GM18870 (cell line): ENCODE measurements around the gene CAMKV.
"Not testable (repeated sequence)": the region's sequence is repeated elsewhere in the genome, so short reads cannot be mapped to it uniquely, and the experiment has no call there.

Experiments
- ATAC-seq: cut with Tn5 transposase; IDR thresholded peaks from one replicate; pipeline ENCODE4 v1.9.1; 2021; ENCODE audit warnings: moderate library complexity; ENCODE audit not compliant: unreplicated experiment

Gene CAMKV

GRCh38 chr3:49869525-49870126 is at the start of gene CAMKV:
Gene CAMKV (minus strand): TSS chr3:49869906. CDS start chr3:49862388, 7,518 bp downstream.
- ATAC-seq, result no peak

DNA sequence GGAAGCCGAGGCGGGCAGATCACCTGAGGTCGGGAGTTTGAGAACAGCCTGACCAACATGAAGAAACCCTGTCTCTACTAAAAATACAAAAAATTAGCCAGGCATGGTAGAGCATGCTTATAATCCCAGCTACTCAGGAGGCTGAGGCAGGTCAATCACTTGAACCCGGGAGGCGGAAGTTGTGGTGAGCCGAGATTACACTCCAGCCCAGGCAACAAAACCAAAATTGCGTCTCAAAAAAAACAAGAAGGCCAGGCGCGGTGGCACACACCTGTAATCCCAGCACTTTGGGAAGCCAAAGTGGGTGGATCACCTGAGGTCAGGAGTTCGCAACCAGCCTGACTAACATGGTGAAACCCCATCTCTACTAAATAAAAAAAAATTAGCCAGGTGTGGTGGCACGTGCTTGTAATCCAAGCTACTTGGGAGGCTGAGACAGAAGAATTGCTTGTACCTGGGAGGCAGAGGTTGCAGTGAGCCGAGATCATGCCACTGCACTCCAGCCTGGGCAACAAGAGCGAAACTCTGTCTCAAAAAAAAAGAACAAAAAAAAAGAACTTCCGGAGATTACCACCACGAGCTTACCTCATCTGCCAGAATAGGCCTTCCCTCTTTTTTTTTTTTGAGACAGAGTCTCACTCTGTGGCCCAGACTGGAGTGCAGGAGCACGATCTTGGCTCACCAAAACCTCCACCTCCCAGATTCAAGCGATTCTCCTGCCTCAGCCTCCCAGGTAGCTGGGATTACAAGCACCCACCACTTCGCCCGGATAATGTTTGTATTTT is 48.3 kb upstream of the CAMKV start:
- not testable (repeated sequence) for ATAC-seq

DNA sequence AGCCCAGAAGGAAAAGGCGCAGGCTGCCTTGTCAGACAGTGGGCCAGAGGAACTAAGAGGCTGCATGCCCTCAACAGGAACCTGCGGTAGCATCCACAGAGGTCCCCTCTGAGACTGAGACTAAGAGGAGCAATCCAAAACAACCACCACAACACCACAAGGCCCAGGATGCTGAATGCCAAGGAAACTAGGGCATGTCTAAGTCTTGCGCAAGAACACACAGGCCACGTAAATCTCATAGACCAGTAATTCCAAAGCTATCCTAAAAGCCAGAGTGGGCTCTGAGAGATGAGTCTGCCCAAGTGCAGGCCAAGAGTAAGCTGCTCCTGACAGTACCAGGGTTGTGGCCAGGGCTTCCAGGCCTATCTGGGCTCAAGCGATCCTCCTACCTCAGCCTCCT is 47.0 kb upstream of the CAMKV start:
- ATAC-seq, result no peak

- no peak for ATAC-seq
Observed at GRCh38 chr3:49914906-49915305, 45.2 kb upstream of the CAMKV start.

GRCh38 chr3:49912881-49913281 is 43.2 kb upstream of the CAMKV start:
- ATAC-seq, result no peak

DNA sequence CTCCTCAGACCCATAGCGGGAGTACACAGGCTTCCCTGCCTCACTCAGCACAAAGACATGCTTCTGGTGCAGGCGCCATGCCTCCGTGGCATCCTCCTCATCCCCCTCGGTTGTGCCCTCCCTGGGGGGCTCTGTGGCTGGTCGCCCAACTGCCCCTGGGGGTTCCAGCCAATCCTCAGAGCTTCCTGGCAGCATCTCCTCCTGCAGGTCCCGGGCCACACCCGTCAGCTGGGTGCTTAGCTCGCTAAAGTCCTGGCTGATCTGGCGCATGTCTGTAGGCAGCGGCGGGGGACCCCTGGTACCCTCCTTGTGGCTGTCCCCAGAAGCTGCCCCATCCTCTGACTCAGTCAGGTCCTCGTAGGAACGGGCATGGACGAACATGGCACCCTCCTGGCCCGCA is 41.9 kb upstream of the CAMKV start:
- ATAC-seq, result no peak

- ATAC-seq, result no peak
Observed at GRCh38 chr3:49911124-49911420, 41.4 kb upstream of the CAMKV start.

GRCh38 chr3:49910409-49911123 is 40.9 kb upstream of the CAMKV start:
- no peak for ATAC-seq

DNA sequence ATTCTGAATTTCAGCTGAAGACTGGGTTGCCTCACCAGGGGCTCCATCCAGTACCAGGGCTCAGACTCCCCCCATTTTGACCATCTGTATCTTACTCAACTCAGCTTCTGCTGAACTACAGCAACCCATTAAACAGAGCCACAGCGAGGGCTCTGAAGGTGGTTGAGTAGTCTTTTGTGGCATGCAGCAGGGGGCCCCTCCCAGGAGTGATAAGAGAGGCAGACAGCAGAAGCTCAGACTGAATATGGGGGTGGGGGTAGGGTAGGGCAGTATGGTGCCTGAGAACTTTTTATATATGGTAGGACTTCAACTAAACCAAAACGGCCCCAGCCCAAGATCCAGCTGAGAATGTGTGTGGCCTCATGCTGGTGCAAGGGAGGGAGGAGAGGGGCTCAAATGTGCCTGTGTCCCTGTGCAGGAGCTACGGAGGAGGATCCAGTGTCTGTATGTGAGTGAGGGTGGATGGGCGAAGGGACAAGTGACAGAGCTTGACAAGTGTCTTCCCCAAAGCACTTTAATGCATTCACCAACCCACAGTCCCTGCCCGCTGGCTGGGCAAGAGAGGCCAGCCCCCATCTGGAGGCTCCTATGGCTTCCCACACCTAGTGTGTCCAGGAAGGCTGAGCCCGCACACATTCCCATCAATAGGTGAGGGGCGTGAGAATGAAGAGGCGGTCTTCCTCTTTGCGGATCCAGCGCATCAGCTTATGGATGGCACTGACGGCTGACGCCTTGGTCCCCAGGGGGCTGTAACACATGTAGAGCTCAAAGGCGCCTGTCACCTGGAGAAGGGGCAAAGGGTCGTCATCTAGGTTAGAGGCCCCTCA is 38.9 kb upstream of the CAMKV start:
- ATAC-seq, result no peak

DNA sequence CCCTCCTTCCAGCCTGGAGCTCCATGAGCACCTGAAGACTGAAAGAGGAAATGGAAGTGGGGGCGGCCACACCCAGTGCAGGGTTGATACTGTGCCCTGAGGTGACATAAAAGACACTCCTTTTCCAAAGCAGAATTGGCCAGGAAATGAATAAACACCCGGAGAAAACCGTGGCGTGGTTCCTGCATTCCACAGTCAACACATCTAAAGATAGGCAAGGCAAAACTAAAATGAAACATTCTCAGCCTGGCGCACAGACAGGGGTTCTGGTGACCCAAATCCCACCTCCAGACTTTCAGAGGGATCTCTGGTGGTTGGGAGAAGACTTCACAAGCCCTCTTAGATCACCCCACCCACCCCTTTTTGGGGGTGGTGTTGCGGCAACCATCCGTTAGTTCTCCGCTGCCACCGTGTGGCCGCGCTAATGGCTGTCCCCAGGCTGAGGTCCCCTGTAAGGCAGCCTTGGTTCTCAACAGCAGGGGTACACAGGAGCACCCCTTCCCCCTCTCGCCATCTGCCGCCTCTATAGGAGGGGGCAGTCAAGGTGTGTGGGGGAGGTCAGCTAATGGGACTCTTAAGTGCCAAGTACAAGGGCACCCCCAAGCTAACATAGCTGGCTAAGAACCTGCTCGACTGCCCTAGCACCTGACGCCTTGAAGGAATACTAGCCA is 36.5 kb upstream of the CAMKV start:
- ATAC-seq, result no peak

DNA sequence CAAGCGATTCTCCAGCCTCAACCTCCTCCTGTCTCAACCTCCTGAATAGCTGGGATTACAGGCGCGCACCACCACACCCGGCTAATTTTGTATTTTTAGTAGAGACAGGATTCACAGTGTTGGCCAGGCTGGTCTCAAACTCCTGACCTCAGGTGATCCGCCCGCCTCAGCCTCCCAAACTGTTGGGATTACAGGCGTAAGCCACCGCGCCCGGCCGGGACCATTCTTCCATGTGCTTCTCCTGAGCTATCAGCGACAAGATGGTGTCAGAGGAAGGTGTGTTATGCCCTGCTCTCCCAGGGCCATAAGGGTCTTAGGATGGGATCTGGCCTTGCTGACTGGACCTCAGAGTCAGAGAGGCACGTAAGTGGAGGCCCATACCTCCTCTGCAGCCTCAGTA is 34.7 kb upstream of the CAMKV start:
- not testable (repeated sequence) for ATAC-seq

DNA sequence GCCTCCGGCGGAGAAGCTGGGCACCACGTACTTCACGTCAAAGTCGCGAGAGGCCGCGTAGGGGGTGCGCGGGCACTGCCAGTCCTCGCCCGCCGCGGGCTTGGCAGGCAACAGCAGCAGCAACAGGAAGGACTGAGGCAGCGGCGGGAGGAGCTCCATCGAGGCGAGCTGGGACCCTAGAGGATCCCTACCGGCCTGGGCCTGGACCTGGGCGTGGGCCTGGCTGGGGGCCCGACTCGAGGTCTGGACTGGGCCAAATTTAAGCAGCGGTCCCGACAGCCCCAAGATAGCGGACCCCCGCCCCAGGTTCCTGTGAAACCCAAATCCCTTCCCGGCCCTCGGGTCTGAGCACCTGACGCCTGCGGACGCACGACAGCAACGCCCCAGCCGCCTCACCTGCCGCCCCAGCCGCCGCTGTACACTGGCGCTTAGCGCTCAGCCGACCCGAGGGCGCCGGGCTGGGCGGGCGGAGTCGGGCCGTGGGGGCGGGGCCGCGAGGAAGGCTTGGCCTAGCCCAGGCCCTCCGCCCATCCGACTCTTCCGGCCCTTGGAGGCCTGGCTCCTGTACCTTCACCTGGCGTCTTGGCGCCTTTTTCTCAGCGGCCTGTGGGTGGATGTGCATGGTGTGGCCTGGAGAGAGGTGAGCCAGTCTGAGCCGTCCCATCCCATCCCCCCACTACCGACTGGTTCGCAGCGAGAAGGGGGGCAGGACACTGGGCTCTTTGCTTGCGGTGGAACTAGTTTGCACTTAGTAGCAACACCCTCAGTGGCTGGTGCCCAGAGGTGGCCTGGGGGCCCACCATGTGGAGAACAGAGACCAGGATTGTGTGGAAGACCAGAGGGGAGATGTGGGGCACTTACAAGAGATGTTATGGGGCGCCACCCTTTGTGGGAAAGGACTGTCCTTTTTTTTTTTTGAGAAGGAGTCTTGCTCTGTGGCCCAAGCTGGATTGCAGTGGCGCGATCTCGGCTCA is 34.0 kb upstream of the CAMKV start, which contains the start of gene MST1R:
TSS of gene MST1R (minus strand) at position 423 of the 974 bp plus-strand sequence. CDS start at position 159, 264 bp downstream.
- ATAC-seq, result no peak

- no peak for ATAC-seq
Observed at GRCh38 chr3:49902511-49903345, 33.0 kb upstream of the CAMKV start.

DNA sequence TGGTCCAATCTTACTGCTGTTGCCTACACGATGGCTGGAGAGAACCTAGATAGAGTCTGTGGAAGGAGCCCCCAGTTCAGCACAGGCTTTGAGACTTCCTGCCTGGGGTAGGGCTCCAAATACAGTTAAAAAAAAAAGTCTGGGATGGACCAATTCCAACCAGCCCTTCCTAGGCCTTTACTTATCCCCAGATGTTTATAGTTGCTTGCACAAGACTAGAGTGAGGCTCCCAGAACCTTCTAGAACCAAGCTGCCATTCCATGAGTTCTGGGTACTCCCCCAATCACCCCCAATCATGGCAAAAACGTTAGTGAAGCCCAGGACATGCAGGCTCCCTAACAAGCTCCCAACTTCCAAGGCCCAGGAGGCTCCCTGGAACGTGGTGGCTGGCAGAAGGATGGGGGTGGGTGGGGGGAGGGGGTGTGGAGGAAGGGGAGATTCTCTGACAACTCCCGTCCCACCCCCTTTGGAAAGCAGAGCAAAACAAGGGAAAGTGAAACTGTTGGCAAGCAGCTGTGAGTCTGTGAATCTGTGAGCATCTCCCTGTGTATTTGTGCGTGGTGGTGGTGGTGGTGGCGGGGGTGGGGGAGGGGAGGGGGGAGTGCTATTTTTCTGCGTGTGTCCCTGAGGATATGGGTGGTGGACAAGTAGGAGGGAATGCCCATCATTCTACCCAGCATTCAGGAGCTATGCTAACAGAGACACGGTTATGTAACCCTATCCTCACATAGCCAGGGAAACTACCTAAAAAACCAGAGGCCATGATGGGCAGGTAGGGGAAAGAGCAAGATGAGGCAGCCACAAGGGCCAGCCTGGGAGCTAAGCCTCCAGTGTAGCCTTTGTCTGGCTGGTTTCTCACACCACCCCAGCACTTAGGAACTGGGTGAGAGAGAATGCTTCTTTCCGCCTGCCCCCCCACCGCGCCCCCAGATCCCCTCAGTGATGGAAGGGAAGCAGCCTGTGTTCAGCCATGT is 31.9 kb upstream of the CAMKV start:
- no peak for ATAC-seq

- ATAC-seq, result no peak
Observed at GRCh38 chr3:49900491-49901153, 30.9 kb upstream of the CAMKV start.

- ATAC-seq, result no peak
Observed at GRCh38 chr3:49899815-49900214, 30.1 kb upstream of the CAMKV start.

GRCh38 chr3:49898991-49899390 is 29.3 kb upstream of the CAMKV start:
- ATAC-seq, result no peak
